Measurements from ENCODE around the gene PSMG2.

- TF ChIP-seq CTCF (IDR thresholded peaks at IDR 0.05) (no peak), POLR2A (IDR thresholded peaks at IDR 0.05) (no peak), EP300 (IDR thresholded peaks at IDR 0.05) (no peak)
Measured at GRCh38 chr18:12703664-12704063, 822 bp downstream of the PSMG2 start.

Measured in ovary (tissue), 3 donors.